ENCODE data around the gene ULK3.

Gene ULK3

DNA sequence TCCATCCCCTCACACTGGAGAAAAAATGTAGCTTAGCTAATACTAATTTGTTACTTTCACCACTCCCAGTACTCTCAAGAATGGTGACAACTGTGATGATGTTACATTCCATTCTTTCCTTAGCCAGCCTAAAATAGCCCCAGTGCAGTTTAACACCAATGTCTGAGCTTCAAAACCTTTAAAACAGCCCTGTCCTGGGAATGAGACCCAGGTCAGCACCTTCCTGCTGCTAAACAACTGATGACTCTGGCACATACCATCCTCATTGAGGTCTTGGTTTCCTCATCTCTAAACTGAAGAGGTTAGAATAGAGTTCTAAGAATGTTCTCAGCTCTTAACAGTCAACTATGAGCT lies 26.4 kb upstream of the ULK3 start:
- DNase-seq (ENCODE audit: extremely low read depth in 1 of 2, low read depth in 1 of 2), result no peak

DNA sequence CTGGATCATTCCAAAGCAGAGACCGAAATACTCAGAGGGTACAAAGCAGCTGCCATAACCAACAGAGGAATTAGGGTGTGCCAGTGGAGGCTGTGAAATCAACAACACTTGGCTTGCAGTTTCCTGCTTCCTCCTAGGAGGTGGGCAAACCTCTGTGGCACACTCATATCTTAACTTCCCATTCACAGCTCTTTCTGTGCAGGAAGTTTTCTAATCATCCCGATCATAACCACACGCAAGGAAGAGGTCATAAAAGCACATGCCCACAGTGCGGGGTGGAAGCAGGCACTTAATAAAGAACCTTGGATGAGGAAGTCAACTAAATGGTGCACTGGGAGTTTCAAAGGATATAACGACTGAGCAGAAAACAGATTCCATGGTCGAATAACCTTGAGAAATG lies 25.1 kb upstream of the ULK3 start:
- no peak for DNase-seq (ENCODE audit: extremely low read depth in 1 of 2, low read depth in 1 of 2)

DNA sequence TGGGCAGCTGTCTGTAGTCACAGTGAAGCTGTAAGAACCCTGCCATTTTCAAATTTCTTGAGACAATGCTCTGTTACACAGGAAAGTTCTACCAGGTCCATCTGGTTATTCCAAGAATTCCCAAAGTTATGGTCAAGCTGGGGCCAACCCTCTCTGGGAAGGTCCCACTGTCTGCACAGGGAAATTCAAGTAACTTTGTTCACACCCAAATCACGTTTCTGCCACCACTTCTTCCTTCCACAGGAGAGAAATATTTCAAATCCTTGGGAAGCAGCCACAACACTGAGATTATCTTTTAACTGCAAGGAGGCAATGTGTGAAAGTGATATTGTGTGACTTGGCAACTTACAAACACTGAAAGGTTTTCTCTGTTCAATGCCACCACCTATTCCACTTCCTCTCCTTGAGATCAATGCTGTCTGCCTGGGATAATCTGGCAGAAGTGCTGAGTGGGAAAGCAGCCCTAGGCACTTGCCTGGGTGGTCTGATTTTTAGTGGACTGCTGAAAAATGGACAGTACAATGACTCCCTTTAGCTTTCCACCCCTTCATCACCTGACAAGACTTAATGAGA lies 24.6 kb upstream of the ULK3 start:
- DNase-seq (ENCODE audit: extremely low read depth in 1 of 2, low read depth in 1 of 2), result no peak

DNA sequence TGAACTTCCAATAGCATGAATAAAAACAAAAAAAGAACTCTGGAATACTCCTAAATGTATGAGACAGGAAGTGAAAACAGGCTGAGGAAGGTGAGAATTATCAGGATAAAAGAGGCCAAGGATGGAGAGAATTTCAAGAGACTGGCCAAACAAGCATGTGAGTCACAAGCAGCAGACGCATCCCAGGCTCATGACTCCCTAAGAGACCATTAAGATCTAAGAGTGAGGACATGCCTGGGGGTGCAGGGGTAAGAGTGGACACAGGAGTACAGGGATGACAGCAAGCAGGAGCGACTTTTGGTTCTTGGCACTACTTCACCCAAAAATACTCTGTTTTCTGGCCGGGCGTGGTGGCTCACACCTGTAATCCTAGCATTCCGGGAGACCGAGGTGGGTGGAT lies 23.1 kb upstream of the ULK3 start:
- no peak for DNase-seq (ENCODE audit: extremely low read depth in 1 of 2, low read depth in 1 of 2)

DNA sequence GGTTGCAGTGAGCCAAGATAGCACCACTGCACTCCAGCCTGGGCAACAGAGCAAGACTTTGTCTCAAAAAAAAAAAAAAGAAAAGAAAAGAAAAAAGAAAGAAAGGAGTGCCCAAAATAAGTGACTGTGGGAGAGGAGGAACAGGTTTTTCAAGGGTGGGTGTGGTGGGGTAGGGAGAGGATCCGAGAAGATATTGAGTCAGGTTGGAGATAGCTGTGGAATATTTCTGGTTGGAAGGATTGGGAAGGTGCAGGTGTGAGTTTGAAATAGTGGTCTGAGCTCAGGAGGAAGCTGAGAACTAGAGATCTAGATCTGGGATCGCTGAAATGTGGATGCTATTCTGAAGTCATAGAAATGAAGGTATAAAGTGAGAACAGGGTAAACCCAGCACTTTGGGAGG lies 22.4 kb upstream of the ULK3 start:
- no peak for DNase-seq (ENCODE audit: extremely low read depth in 1 of 2, low read depth in 1 of 2)

DNA sequence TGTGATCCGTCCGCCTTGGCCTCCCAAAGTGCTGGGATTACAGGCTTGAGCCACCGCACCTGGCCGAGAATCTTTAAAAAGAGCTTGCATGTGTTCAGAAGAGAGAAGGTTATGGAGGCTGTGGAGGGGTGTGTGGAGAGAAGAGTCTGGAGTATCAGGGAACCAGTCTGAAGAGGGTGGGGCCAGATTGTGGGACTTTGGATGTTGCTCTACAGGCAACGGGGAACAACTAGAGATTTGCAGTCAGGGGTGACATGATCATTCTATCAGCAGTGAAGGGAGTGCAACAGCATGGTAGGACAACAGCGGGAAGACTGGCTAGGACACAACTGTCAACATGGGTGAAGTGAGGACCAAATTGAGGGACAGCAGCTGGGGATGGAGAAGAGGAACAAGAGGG lies 21.3 kb upstream of the ULK3 start:
- no peak for DNase-seq (ENCODE audit: extremely low read depth in 1 of 2, low read depth in 1 of 2)

DNA sequence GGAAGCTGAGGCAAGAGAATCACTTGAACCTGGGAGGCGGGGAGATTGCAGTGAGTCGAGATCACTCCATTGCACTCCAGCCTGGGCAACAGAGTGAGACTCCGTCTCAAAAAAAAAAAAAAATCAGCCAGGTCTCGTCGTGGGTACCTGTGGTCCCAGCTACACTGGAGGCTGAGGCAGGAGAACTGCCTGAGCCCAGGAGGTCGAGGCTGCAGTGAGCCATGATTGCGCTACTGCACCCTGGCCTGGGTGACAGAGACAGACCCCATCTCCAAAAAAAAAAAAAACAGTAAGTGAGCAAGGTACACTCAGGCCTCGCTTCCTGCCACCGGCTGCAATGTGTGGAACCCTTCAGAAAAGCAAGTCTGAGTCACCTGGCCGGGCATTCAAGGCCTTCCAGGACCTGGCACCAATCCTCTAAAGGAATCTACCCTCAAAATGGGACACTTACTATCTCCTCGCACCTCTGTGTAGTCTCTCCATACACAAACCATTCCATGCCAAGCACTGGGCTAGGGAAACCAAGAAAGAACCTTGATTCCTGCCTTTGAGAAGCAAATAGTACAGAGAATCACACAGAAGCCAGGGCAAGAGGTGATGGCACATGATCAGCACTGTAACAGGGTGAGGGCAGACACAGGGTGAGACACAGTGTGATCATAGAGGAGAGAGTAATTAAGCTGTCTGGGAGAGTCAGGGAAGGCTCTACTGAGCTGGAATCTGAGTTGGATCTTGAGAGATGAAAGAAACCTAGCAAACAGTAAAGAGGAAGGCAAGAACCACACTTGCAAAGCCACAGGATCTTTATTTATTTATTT lies 20.5 kb upstream of the ULK3 start:
- no peak for DNase-seq (ENCODE audit: extremely low read depth in 1 of 2, low read depth in 1 of 2)

DNA sequence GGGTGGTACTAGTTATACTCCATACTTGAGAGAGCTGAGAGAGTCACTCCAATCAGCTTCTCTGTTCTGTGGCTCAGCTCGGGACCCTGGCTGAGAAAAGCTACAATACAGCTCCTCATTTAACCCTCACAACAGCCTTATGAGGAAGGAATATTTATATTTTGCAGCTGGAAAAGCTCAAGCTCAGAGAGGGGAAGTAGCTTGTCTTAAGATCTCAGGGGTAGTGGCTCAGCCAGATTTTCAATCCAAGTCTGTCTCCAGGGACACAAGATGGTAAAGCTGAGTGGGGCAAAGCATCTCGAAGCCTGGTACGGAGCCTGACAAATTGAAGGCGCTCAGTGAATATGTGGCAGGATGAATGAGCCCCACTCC lies 15.4 kb upstream of the ULK3 start:
- no peak for DNase-seq (ENCODE audit: extremely low read depth in 1 of 2, low read depth in 1 of 2)

DNA sequence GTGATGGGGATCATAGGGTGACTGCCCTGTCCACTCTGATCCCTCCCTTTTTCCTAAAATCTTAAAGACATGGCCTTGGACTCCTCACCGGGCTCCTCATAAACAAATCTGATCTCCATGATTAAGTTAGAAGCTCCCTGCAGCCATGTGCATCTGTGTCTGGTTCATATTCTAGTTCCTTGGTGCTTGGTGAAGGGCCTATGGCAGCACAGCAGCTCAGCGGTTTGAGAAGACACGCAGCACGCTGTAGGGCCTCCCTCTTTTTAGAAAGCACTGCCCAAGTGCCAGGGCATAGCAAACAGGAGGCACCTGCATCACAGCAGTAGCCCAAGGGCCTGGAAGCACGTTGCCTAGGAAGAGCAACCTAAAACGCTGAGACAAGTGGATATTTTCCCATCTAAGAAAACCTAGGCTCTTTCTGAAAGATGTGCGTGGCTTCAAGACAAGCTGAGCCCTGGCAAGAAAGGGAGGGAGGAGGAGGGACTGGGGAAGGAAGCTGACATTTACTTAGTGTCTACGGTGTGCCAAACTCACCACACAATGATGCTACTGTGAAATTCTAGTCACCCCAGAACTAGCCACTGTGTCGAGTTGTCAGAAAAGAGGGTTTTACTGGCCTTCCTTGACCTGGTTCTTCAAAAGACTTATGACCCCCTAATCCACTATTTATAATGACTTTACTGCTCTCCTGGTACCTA lies 14.9 kb upstream of the ULK3 start:
- no peak for DNase-seq (ENCODE audit: extremely low read depth in 1 of 2, low read depth in 1 of 2)

DNA sequence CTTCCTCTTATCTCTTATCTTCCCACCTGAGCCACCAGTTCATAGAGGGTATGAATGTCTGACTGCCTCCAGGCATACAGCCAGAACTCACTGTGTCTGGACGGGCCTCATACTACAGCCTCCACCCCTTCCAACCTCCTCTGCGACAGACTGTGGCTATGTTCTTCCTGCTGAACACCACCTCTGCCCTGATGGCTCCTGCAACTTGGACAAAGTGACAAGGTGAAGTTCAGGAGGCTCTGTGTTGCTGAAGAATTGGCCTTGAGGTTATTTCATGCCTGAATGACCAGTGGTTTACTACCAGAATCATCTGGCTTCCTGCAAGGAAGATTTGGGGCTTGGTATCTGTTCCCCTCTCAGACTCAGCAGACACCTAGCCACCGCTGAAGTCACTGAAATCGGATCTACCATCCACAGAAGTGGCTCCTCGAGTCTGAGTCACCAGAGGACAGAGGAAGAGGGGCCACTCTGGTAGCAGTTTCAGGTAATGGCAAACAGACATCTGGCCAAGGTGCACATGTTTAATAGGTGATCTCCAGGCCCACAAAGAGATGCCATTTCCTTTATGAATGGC lies 14.2 kb upstream of the ULK3 start:
- DNase-seq (ENCODE audit: extremely low read depth in 1 of 2, low read depth in 1 of 2), result no peak

DNA sequence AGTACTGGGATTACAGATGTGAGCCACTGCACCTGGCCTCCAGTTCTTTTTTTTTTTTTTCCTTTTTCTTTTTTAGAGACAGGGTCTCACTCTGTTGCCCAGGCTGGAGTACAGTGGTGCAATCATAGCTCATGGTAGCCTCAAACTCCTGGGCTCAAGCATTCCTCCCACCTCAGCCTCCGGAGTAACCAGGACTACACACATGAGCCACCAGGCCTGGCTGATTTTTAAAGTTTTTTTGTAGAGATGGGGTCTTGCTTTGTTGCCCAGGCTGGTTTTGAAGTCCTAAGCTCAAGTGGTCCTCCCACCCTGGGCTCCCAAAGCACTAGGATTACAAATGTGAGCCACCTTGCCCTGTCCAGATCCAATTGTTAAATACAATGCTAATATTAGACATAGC lies 13.6 kb upstream of the ULK3 start:
- no peak for DNase-seq (ENCODE audit: extremely low read depth in 1 of 2, low read depth in 1 of 2)

DNA sequence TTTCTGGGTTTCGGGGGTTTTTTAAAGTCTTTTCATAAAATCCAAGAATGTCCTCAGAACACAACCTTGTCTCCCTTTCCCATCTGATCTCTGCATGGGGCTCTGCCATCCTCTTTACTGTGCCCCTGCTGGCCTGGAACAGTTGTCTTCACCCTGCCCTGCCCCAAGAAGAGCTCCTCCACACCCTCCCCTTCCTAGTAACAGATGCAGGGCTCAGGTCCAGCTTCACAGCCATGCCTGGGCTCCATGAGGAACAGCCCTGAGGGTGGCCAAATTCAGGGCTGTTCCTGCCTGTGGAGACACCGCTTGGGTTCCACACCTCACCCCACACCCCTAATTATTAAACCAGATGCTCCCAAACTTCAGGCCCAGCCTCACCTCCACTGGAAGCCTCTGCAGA lies 12.9 kb upstream of the ULK3 start:
- DNase-seq (ENCODE audit: extremely low read depth in 1 of 2, low read depth in 1 of 2), result no peak

DNA sequence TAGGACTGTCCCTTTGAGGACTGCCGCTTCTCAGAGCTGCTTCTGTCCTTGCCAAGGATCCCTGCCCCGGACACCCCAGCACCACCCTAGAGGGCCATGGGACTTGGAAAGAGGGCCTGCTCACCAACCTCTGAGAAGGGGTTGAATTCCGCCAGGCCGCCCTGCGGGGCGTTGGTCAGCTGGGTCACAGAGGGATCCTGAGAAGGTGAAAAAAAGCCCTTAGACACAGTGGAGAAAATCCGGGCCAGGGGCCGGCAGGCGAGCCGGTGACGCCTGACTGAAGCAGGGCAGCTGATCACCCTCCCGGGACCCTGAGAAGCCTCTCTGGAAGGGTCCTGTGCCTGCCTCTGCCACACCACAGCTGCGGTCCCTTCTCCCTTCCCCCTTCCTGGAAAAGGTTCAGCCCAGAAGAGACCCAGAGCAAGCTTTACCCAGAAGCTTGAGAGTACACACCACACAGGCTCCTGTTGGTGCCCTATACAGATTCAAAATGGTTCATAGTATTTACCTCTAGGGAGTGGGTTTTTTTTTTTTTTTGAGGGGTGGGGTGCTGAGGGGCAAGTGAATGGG lies 11.6 kb upstream of the ULK3 start:
- DNase-seq (ENCODE audit: extremely low read depth in 1 of 2, low read depth in 1 of 2), result no peak

DNA sequence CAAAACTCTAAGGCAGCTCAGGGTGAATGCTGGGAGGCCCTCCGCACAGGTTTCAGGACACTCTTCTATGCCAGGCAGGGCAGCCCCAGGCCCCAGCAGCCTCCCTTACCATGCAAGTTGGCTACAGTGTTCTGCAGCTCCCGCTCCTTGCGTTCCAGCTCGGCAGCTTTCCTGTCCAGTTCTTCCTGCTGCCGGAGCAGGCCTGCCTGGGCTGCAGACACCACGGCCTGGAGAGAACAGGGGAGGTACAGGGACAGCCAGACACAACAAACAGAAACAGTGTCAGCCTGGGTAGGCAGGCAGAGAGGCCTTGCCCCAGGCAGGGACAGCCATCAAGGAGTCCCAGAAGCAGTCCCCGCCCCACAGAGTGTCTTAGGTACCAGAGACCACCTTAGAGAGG lies 9.0 kb upstream of the ULK3 start:
- DNase-seq (ENCODE audit: extremely low read depth in 1 of 2, low read depth in 1 of 2), result no peak

DNA sequence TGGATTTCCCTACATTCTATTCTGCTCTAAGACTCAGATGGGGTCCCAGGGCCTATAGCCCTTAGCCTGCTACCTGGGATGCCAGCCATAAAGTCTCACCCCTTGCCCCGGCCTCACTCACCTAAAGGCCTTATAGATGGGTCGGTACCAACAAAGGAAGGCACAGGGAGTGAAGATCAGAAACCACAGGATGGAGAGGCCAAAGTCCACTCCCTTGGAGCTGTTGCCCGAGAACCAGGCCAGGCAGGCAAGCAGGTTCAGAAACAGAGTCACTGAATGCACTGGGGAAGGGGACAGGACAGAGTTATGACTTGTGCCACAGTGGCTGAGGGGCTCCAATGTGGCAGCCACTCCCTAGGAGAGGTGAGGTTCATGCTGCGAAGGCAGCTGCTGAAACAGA lies 7.4 kb upstream of the ULK3 start:
- DNase-seq (ENCODE audit: extremely low read depth in 1 of 2, low read depth in 1 of 2), result no peak

DNA sequence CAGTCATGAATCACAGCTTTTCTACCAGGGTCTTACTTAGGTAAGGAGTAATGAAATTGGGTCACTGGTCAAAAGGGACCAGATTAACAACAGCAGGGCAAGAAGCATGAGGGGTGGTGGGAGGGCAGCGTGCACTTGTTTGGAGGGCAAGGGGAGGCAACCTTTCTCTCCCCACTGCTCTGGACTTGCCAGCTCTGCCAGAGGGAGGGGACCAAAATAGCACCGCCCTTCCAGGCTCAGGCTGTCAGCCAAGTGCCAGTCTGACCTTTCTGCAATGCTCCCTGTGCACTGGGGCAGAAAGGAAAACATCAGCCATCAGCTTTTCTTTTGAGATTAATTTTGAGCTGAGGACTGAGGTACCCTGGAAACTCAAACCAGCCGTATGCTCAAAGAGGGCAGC lies 4.5 kb upstream of the ULK3 start:
- DNase-seq (ENCODE audit: extremely low read depth in 1 of 2, low read depth in 1 of 2), result no peak

DNA sequence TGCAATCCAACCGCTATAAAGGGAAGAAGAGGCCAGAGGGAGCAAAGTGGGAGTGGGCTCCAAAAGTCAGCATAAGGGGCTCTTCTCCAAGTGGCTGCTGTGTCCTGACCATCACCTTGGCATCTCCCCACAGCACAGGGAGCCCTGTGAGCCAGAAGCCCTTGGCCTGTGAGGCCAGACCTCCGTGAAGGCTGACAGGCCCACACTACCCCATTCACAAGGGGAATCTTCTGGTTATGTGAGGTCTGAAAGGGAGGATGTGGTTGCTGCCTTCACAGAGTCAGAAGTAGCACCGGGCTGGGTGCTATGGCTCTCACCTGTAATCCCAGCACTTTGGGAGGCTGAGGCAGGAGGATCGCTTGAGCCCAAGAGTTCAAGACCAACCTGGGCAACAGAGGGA lies 2.6 kb upstream of the ULK3 start:
- DNase-seq (ENCODE audit: extremely low read depth in 1 of 2, low read depth in 1 of 2), result no peak

DNA sequence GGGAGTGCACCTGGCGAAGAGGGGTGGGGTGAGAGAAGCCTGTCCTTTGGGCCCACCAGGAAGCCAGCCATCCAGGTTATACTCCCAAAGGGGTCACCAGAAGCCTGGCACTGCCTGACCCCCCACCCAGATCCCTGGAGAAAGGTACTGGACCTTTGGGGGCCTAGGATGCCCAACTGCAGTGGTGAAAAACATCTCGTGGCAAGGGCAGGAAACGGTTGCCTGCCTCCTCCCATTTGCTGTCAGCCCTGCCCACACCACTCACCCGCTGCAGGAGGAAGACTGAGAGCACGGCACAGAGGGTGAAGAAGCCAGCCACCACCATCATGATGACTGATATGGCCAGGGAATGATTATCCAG lies 2.2 kb upstream of the ULK3 start:
- peak; percentile 35 to 43 for DNase-seq (ENCODE audit: extremely low read depth in 1 of 2, low read depth in 1 of 2)

DNA sequence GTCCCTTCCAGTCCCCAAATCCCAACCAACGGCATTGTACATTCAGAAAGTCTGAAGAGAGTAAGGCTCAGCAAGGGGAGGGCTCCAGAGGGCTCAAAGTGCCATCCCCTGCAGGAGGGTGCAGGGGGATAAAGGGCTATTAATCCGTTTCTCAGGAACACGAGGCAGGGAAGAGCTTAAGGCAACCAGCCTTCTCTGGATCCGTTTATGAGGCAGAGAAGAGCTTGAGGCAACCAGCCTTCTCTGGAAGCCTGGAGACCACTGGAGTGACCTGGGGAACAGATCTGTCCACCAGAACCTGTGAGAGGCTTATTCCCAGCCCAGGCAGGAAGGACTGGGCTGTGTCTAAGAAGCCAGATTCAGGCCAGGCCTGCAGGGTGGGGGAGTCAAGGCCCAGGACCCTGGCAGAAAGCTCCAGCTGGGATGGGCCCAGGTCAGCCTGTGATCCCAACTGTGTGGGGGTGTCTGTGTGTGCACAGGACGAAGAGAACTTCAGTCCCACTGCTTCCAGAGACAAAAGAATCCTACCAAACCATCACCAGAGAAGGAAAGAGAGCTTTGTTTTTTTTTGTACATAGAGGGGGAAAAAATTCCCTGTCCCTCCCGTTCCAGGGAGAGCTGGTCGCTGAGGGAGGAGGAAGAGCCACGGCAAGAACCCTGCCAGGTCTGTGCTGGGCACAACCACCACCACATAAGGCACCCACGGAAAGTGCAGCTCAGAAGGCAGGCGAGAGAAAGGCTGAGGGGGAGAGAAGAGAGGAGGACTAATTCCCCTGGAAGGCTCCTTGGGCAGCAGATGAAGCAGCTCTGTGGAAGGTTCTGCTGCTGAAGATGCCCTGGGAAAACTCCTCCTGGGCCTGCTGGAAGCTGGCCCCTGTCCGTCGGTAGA lies 1.6 kb upstream of the ULK3 start:
- DNase-seq (ENCODE audit: extremely low read depth in 1 of 2, low read depth in 1 of 2), result no peak

DNA sequence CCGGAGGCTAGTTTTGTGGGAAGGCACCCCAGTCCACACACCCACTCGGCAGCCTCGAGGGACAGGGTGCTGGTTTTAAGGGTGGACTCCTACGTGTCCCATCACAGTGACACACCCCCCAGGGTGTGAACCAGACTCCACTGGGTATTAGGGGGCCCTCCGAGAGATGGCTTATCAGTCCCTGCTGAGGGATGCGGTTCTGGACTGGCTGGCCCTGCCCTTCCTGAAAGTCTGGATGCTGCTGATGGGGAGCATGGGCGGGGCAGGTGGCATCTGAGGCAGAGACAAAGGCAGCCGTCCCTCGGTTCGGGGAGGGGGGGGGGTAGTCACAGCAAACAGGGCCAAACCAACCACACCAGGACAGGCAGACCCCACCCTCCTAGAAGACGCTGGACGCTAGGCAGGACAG lies 939 bp upstream of the ULK3 start:
- DNase-seq (ENCODE audit: extremely low read depth in 1 of 2, low read depth in 1 of 2), result no peak

DNA sequence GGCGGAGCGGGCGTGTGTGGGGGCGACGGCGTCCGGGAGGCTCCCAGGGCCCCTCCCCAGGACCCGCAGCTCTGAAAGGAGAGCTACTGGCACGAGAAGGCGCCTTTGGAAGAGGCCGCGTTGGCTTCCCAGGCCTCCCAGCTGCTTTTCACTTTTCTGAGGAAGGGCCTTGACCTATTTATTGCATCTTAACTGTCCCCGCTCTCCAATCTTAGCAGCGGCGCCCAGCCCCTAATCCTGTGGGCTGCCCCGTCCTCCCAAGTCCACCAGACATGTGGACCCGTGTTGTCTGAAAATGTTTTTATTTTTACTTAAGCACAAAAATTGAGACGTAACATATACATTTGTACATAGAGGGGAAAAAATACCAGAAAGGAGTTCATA lies 481 bp upstream of the ULK3 start:
- no peak for DNase-seq (ENCODE audit: extremely low read depth in 1 of 2, low read depth in 1 of 2)

All from stimulated activated CD8-positive, alpha-beta memory T cell treated with anti-CD3 and anti-CD28 coated beads, Interleukin-7, amount 100 ng/mL, for 48 hours (primary cell).